ENCODE data around the gene NDUFB11. TPM values are rescaled to one million over a fixed set of nuclear protein-coding genes. Genes with fewer than 3 reads are reported as not detected.
A peak's percentile ranks its signal among the peaks of the same experiment; 100 is the strongest.

The NDUFB11 gene
- total and polyA plus RNA-seq, 7 experiments from 2014 or later: 51.3 to 162 (median 58.8) TPM

DNA sequence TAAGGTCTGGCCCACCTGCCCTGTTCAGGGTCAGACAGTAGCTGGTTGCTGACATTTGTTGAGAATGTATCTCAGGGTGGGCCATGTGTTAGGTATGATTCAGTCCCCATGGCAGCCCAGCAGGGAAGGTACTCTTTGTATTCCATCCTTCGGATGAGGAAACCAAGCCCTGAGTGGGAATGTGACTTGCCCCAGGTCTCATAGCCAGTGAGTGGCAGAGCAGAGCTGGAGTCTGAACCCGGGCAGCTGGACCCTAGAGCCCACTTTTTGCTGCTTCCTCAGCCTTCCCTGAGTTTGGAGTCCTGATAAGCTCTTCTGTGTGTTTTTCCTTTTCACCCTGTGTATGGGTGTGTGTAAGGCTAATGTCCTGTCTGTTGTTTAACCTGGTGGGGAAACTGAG is 27.5 kb upstream of the NDUFB11 start:
- intact Hi-C loops (cut with micrococcal nuclease): no loop called here

DNA sequence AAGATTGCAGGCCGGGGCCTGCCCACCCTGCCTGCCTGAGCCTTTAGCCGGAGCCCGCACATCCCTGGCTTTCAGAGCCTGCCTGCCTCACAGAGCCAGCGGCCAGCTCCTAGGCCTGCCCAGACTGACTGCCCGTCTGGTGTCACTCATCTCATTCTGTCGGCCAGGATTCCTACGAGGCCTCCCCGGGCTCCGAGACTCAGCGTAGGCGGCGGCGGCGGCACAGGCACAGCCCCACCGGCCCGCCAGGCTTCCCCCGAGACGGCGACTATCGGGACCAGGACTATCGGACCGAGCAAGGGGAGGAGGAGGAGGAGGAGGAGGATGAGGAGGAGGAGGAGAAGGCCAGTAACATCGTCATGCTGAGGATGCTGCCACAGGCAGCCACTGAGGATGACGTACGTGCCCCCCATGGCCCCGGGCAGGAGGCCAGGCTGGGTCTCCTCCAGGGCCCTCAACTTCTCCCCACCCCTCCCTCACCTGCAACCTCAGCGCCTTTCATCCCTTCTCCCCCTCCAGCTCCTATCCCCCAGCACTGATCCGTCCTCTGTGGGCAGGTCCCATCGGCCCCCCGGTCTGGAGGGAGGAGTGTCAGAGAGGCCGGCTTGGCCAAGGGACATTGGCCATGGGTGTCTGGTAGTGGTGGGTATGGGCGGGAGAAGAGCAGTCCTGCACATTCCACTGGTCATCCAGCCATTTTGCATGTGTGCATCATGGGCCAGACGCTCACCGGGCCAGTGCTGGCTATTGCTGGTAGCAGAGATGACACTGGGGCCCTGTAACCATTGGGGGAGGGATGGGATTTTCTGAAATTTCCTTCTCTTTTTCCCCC is 26.6 kb upstream of the NDUFB11 start:
- no peak overlapping the region for H3K4me3 ChIP-seq (ENCODE audit: low read length)
- Mint-ChIP-seq H3K27ac (no peak overlapping the region), H3K27me3 (no peaks in the 10 kb centered on the region), H3K36me3 (peaks cover 0 to 4% (median 0%) of the 10 kb centered on the region in 5 donors), H3K9me3 (peaks cover 0 to 2% (median 0%) of the 10 kb centered on the region in 11 donors), H3K4me3 (no peak overlapping the region), H3K4me1 (peaks cover 0 to 12% (median 4%) of the 10 kb centered on the region in 7 donors)
- H3K27me3 ChIP-seq (ENCODE audit: control insufficient read depth in 2 of 2, insufficient read depth in 2 of 2, low read length in 2 of 2): no peaks in the 10 kb centered on the region
- H3K36me3 ChIP-seq (ENCODE audit: control insufficient read depth in 2 of 3, insufficient read depth in 3 of 3, low read length in 3 of 3): peaks cover 0 to 75% (median 7%) of the 10 kb centered on the region in 3 experiments
- no peak for ATAC-seq
- H3K9me3 ChIP-seq (ENCODE audit: control insufficient read depth in 2 of 3, low read length in 3 of 3): no peaks in the 10 kb centered on the region
- ChIA-PET CTCF (interaction anchor here (1.0 kb wide), 1 partner anchor 213 kb away, joined by 3 read pairs; no protein-coding TSS in a partner anchor), POLR2A (no interaction called here)
- no peak for DNase-seq
- no peaks in the 10 kb centered on the region for H3K4me1 ChIP-seq (ENCODE audit: control insufficient read depth in 2 of 2, insufficient read depth in 2 of 2, low read length in 2 of 2)
- intact Hi-C loops (cut with micrococcal nuclease): no loop called here
- H3K27ac ChIP-seq (ENCODE audit: low read depth, low read length): no peak overlapping the region

More for the DNA sequence above, 27.5 kb upstream of the NDUFB11 start:
- Histone ChIP-seq H3K27me3 (ENCODE audit: control insufficient read depth in 2 of 2, insufficient read depth in 2 of 2, low read length in 2 of 2) (no peaks in the 10 kb centered on the region), H3K4me3 (ENCODE audit: low read length) (no peak overlapping the region), H3K36me3 (ENCODE audit: control insufficient read depth in 2 of 3, insufficient read depth in 3 of 3, low read length in 3 of 3) (peaks cover 3 to 84% (median 7%) of the 10 kb centered on the region in 3 experiments), H3K9me3 (ENCODE audit: control insufficient read depth in 2 of 3, low read length in 3 of 3) (no peaks in the 10 kb centered on the region), H3K27ac (ENCODE audit: low read depth, low read length) (no peak overlapping the region), H3K4me1 (ENCODE audit: control insufficient read depth in 2 of 2, insufficient read depth in 2 of 2, low read length in 2 of 2) (no peaks in the 10 kb centered on the region)
- Mint-ChIP-seq H3K27ac (peak overlapping the region in 1 of 9 donors; percentile 31), H3K4me1 (peaks cover 0 to 12% (median 4%) of the 10 kb centered on the region in 7 donors), H3K9me3 (peaks cover 0 to 2% (median 0%) of the 10 kb centered on the region in 11 donors), H3K27me3 (no peaks in the 10 kb centered on the region), H3K4me3 (no peak overlapping the region), H3K36me3 (peaks cover 0 to 7% (median 0%) of the 10 kb centered on the region in 5 donors)
- ChIA-PET POLR2A (no interaction called here), CTCF (no interaction called here)
- ATAC-seq (no peak), DNase-seq (no peak)

DNA sequence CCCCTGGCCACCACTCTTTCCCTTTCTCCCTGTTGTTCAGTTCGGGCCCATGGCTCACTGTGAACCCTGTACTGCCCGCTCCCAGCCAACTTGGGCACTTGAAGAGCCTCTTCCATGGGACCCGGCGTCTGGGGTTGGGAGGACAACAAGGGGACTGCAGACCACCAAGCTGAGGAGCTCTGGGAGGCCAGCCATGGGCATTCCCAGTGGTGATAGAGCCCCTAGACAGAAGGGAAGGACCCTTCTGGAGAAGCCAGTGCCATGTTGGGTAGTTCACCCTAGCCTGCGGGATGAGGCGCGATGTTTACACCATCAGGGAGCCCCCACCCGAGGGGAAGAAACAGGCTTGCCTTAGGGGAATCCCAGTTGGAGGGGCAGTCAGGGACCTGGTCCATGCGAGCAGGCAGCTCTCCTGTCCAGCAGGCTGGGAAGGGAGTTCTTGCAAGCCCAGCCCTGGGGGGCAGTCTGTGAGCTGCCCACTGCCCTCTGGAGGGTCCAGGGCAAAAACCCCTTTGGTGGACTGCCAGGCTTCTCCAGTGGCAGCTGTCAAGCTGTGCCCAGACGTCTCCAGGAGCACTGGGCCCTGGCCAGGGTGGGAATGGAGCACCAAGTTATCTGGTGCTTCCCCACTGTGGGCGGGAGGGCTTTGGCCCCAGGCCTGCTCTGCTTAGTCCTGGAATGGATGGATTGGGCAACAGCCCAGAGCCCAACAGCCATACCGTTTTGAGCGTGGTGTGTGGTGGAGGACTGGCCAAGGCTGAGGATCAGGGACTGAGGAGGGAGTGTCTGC is 25.4 kb upstream of the NDUFB11 start:
- Mint-ChIP-seq H3K9me3 (peaks cover 0 to 2% (median 0%) of the 10 kb centered on the region in 11 donors), H3K4me1 (peaks cover 0 to 12% (median 4%) of the 10 kb centered on the region in 7 donors), H3K4me3 (no peak overlapping the region), H3K27ac (no peak overlapping the region), H3K27me3 (no peaks in the 10 kb centered on the region), H3K36me3 (peaks cover 0 to 4% (median 0%) of the 10 kb centered on the region in 5 donors)
- H3K4me1 ChIP-seq (ENCODE audit: control insufficient read depth in 2 of 2, insufficient read depth in 2 of 2, low read length in 2 of 2): no peaks in the 10 kb centered on the region
- POLR2A ChIA-PET: no interaction called here
- H3K27ac ChIP-seq (ENCODE audit: low read depth, low read length): no peak overlapping the region
- intact Hi-C loops (cut with micrococcal nuclease): no loop called here
- H3K4me3 ChIP-seq (ENCODE audit: low read length): no peak overlapping the region
- no peaks in the 10 kb centered on the region for H3K9me3 ChIP-seq (ENCODE audit: control insufficient read depth in 2 of 3, low read length in 3 of 3)
- CTCF ChIA-PET: interaction anchor here (1.0 kb wide), 1 partner anchor 214 kb away, joined by 3 read pairs; no protein-coding TSS in a partner anchor
- ATAC-seq (no peak), DNase-seq (no peak)
- no peaks in the 10 kb centered on the region for H3K27me3 ChIP-seq (ENCODE audit: control insufficient read depth in 2 of 2, insufficient read depth in 2 of 2, low read length in 2 of 2)
- peaks cover 0 to 63% (median 7%) of the 10 kb centered on the region in 3 experiments for H3K36me3 ChIP-seq (ENCODE audit: control insufficient read depth in 2 of 3, insufficient read depth in 3 of 3, low read length in 3 of 3)

DNA sequence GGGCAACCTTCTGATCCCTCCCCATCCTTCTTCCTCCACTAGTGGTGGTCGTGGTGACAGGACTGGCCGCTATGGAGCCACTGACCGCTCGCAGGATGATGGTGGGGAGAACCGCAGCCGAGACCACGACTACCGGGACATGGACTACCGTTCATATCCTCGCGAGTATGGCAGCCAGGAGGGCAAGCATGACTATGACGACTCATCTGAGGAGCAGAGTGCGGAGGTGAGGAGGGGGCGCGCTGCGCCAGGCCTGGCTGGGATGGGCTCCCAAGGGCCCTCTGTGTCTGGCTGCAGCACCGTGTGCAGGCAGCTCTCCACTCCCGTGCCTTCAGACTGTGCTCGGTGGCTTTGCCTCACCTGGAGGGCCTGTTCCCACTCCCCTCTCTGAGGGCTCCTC is 24.8 kb upstream of the NDUFB11 start:
- peaks cover 0 to 57% (median 7%) of the 10 kb centered on the region in 3 experiments for H3K36me3 ChIP-seq (ENCODE audit: control insufficient read depth in 2 of 3, insufficient read depth in 3 of 3, low read length in 3 of 3)
- Mint-ChIP-seq H3K4me3 (no peak overlapping the region), H3K27ac (peak overlapping the region in 1 of 9 donors; percentile 65), H3K9me3 (peaks cover 0 to 2% (median 0%) of the 10 kb centered on the region in 11 donors), H3K4me1 (peaks cover 0 to 12% (median 4%) of the 10 kb centered on the region in 7 donors), H3K36me3 (peaks cover 0 to 11% (median 6%) of the 10 kb centered on the region in 5 donors), H3K27me3 (no peaks in the 10 kb centered on the region)
- ChIA-PET CTCF (no interaction called here), POLR2A (no interaction called here)
- H3K27ac ChIP-seq (ENCODE audit: low read depth, low read length): no peak overlapping the region
- H3K4me3 ChIP-seq (ENCODE audit: low read length): no peak overlapping the region
- no peaks in the 10 kb centered on the region for H3K27me3 ChIP-seq (ENCODE audit: control insufficient read depth in 2 of 2, insufficient read depth in 2 of 2, low read length in 2 of 2)
- no peaks in the 10 kb centered on the region for H3K4me1 ChIP-seq (ENCODE audit: control insufficient read depth in 2 of 2, insufficient read depth in 2 of 2, low read length in 2 of 2)
- no peaks in the 10 kb centered on the region for H3K9me3 ChIP-seq (ENCODE audit: control insufficient read depth in 2 of 3, low read length in 3 of 3)
- DNase-seq (no peak), ATAC-seq (no peak)
- intact Hi-C loops (cut with micrococcal nuclease): no loop called here

DNA sequence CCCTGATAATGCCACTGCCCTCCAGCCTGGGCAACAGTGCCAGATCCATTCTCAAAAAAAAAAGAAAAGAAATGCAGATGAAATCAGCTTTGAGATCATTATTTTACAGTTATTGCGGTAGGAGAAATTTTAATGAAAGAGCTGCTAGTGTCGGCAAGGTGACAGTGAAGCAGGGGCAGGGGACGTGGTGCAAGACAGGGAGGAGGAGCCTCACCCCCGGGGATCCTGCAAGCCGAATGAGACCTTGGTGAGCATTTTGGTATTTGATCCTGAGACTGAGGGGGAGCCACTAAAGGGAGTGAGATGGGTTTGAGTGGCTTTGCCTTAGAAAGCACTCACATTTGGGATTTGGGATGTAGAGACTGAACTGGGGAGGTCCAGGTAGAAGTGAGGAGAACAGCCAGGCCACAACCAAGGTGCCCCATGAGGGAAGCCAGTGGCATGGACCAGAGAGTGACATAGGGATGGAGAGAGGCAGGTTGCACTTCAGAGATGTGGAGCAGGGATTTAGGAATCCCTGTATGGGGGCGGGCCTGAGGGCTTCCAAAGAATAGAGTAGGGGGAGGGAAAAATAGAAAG is 24.1 kb upstream of the NDUFB11 start:
- Mint-ChIP-seq H3K27me3 (no peaks in the 10 kb centered on the region), H3K36me3 (peaks cover 0 to 11% (median 7%) of the 10 kb centered on the region in 5 donors), H3K4me1 (peaks cover 0 to 12% (median 4%) of the 10 kb centered on the region in 7 donors), H3K4me3 (no peak overlapping the region), H3K9me3 (peaks cover 0 to 2% (median 0%) of the 10 kb centered on the region in 11 donors), H3K27ac (peak overlapping the region in 2 of 9 donors; percentile 14 to 77)
- Histone ChIP-seq H3K27me3 (ENCODE audit: control insufficient read depth in 2 of 2, insufficient read depth in 2 of 2, low read length in 2 of 2) (no peaks in the 10 kb centered on the region), H3K9me3 (ENCODE audit: control insufficient read depth in 2 of 3, low read length in 3 of 3) (no peaks in the 10 kb centered on the region), H3K4me3 (ENCODE audit: low read length) (no peak overlapping the region), H3K36me3 (ENCODE audit: control insufficient read depth in 2 of 3, insufficient read depth in 3 of 3, low read length in 3 of 3) (peaks cover 0 to 50% (median 7%) of the 10 kb centered on the region in 3 experiments), H3K4me1 (ENCODE audit: control insufficient read depth in 2 of 2, insufficient read depth in 2 of 2, low read length in 2 of 2) (no peaks in the 10 kb centered on the region), H3K27ac (ENCODE audit: low read depth, low read length) (no peak overlapping the region)
- no peak for DNase-seq
- ChIA-PET POLR2A (no interaction called here), CTCF (no interaction called here)
- no peak for ATAC-seq
- intact Hi-C loops (cut with micrococcal nuclease): no loop called here

DNA sequence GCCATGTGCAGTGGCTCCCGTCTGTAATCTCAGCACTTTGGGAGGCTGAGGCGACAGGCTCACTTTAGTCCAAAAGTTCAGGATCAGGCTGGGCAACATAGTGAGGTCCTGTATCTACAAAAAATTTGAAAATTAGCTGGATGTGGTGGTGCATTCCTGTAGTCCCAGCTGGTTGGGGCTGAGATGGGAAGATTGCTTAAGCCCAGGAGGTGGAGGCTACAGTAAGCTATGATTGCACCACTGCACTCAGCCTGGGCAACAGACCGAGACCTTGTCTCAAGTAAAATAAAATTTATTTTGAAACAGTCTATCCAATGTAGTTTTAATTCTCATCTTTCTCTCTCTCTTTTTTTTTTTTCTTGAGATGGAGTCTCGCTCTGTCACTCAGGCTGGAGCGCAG is 21.6 kb upstream of the NDUFB11 start:
- no peak overlapping the region for H3K27ac Mint-ChIP-seq
- DNase-seq (no peak), ATAC-seq (no peak)
- no peaks in the 10 kb centered on the region for H3K4me1 ChIP-seq (ENCODE audit: control insufficient read depth in 2 of 2, insufficient read depth in 2 of 2, low read length in 2 of 2)
- H3K4me3 ChIP-seq (ENCODE audit: low read length): no peak overlapping the region
- ChIA-PET CTCF (no interaction called here), POLR2A (no interaction called here)
- no peaks in the 10 kb centered on the region for H3K9me3 ChIP-seq (ENCODE audit: control insufficient read depth in 2 of 3, low read length in 3 of 3)
- no peak overlapping the region for H3K4me3 Mint-ChIP-seq
- intact Hi-C loops (cut with micrococcal nuclease): no loop called here
- peaks cover 0 to 26% (median 7%) of the 10 kb centered on the region in 3 experiments for H3K36me3 ChIP-seq (ENCODE audit: control insufficient read depth in 2 of 3, insufficient read depth in 3 of 3, low read length in 3 of 3)
- H3K36me3 Mint-ChIP-seq: peaks cover 0 to 13% (median 7%) of the 10 kb centered on the region in 5 donors
- H3K27me3 Mint-ChIP-seq: no peaks in the 10 kb centered on the region
- peaks cover 0 to 2% (median 0%) of the 10 kb centered on the region in 11 donors for H3K9me3 Mint-ChIP-seq
- no peak overlapping the region for H3K27ac ChIP-seq (ENCODE audit: low read depth, low read length)
- peaks cover 0 to 12% (median 4%) of the 10 kb centered on the region in 7 donors for H3K4me1 Mint-ChIP-seq
- no peaks in the 10 kb centered on the region for H3K27me3 ChIP-seq (ENCODE audit: control insufficient read depth in 2 of 2, insufficient read depth in 2 of 2, low read length in 2 of 2)

Measured in naive thymus-derived CD4-positive, alpha-beta T cell (primary cell).